ENCODE measurements around the gene PPP1R8. TPM values are rescaled to one million over a fixed set of nuclear protein-coding genes. Genes with fewer than 3 reads are reported as not detected.

Gene PPP1R8
- total RNA-seq, 1 experiment from 2014 or later: 57.4 TPM

DNA sequence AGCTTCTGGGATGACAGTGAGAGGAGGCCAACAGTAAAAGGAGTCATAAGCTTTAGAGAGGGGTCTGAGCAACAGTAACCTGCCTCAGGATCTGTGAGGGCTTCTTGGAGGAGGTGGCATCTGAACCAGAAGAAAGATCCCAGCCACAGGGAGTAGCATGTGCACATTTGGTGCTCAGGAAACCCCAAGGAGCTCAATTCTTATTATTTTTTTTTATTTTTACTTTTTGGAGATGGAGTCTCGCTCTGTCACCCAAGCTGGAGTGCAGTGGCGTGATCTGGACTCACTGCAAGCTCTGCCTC lies 46.5 kb downstream of the PPP1R8 start:
- no peak for ATAC-seq
- ChIA-PET POLR2A (no interaction called here), RAD21 (ENCODE audit: low non-redundant PET in 1 of 2, low total read pairs in 2 of 2, uncharacterized antibody in 2 of 2, unreplicated experiment in 2 of 2) (no interaction called here), CTCF (no interaction called here)
- Histone ChIP-seq H3K27me3 (ENCODE audit: insufficient read depth, low read length) (no peaks in the 10 kb centered on the region), H3K4me3 (replicated peaks in 1 of 2; ENCODE audit: low read depth in 1 of 2, low read length in 2 of 2) (no peak overlapping the region), H4K20me1 (ENCODE audit: insufficient read depth) (no peaks in the 10 kb centered on the region), H3K4me1 (ENCODE audit: control insufficient read depth in 1 of 2, insufficient read depth in 2 of 2, low read length in 2 of 2) (peaks cover 8 to 19% of the 10 kb centered on the region in 2 experiments; a peak in 3 of 4 replicates), H2AFZ (ENCODE audit: low read depth, low read length, poor library complexity, severe bottlenecking) (no peak overlapping the region), H3K79me2 (ENCODE audit: insufficient read depth, low read length) (no peaks in the 10 kb centered on the region), H3K9ac (ENCODE audit: low read length) (no peak overlapping the region), H3K9me2 (ENCODE audit: insufficient read depth) (no peaks in the 10 kb centered on the region), H3K27ac (ENCODE audit: low read depth, low read length) (no peak overlapping the region), H3K36me3 (ENCODE audit: control insufficient read depth in 1 of 2, insufficient read depth in 2 of 2, low read length in 2 of 2) (no peaks in the 10 kb centered on the region), H3K9me3 (ENCODE audit: control insufficient read depth in 1 of 2, insufficient read depth in 1 of 2, low read depth in 1 of 2, low read length in 2 of 2) (no peaks in the 10 kb centered on the region), H3K4me2 (ENCODE audit: low read length) (no peak overlapping the region)
- no TSS peak for BruUV-seq (replicated peaks)
- TF ChIP-seq ZFX (IDR thresholded peaks at IDR 0.05): no peak
- TF ChIP-seq, protein P1, sequence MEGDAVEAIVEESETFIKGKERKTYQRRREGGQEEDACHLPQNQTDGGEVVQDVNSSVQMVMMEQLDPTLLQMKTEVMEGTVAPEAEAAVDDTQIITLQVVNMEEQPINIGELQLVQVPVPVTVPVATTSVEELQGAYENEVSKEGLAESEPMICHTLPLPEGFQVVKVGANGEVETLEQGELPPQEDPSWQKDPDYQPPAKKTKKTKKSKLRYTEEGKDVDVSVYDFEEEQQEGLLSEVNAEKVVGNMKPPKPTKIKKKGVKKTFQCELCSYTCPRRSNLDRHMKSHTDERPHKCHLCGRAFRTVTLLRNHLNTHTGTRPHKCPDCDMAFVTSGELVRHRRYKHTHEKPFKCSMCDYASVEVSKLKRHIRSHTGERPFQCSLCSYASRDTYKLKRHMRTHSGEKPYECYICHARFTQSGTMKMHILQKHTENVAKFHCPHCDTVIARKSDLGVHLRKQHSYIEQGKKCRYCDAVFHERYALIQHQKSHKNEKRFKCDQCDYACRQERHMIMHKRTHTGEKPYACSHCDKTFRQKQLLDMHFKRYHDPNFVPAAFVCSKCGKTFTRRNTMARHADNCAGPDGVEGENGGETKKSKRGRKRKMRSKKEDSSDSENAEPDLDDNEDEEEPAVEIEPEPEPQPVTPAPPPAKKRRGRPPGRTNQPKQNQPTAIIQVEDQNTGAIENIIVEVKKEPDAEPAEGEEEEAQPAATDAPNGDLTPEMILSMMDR (IDR thresholded peaks at IDR 0.05 in 2 of 3, conservative IDR thresholded peaks at IDR 0.05 in 1 of 3; ENCODE audit: borderline replicate concordance in 1 of 3, insufficient read depth in 1 of 3, low read depth in 2 of 3, low read length in 2 of 3): no peak
- intact Hi-C loops (cut with micrococcal nuclease): no loop called here
- DNase-seq (ENCODE audit: low read depth, low spot score): no peak

DNA sequence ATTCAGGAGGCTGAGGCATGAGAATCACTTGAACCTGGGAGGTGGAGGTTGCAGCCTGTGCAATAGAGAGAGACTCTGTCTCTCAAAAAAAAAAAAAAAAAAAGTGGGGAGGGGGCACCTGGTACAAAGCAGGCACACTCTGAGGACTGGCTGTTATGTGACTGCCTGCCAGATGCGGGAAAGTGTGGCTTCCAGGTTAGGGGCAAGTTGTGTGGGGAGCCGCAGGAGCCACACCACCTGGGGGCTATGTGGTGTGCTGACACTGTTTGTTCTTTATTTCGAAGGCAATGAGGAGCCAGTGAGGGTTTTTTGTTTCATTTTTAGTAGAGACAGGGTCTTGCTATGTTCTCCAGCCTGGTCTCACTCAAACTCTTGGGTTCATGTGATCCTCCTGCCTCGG lies 47.5 kb downstream of the PPP1R8 start:
- BruUV-seq (replicated peaks): no TSS peak
- Histone ChIP-seq H3K9me3 (ENCODE audit: control insufficient read depth in 1 of 2, insufficient read depth in 1 of 2, low read depth in 1 of 2, low read length in 2 of 2) (no peaks in the 10 kb centered on the region), H3K79me2 (ENCODE audit: insufficient read depth, low read length) (no peaks in the 10 kb centered on the region), H2AFZ (ENCODE audit: low read depth, low read length, poor library complexity, severe bottlenecking) (no peak overlapping the region), H4K20me1 (ENCODE audit: insufficient read depth) (no peaks in the 10 kb centered on the region), H3K4me2 (ENCODE audit: low read length) (no peak overlapping the region), H3K27me3 (ENCODE audit: insufficient read depth, low read length) (no peaks in the 10 kb centered on the region), H3K4me1 (ENCODE audit: control insufficient read depth in 1 of 2, insufficient read depth in 2 of 2, low read length in 2 of 2) (peaks cover 8 to 16% of the 10 kb centered on the region in 2 experiments; a peak in 3 of 4 replicates), H3K9ac (ENCODE audit: low read length) (no peak overlapping the region), H3K36me3 (ENCODE audit: control insufficient read depth in 1 of 2, insufficient read depth in 2 of 2, low read length in 2 of 2) (peaks cover 0 to 2% of the 10 kb centered on the region in 2 experiments; a peak in 1 of 4 replicates), H3K4me3 (replicated peaks in 1 of 2; ENCODE audit: low read depth in 1 of 2, low read length in 2 of 2) (no peak overlapping the region), H3K9me2 (ENCODE audit: insufficient read depth) (no peaks in the 10 kb centered on the region), H3K27ac (ENCODE audit: low read depth, low read length) (no peak overlapping the region)
- ATAC-seq (no peak), DNase-seq (ENCODE audit: low read depth, low spot score) (no peak)
- intact Hi-C loops (cut with micrococcal nuclease): no loop called here
- POLR2A ChIA-PET: no interaction called here
- RAD21 ChIA-PET (ENCODE audit: low non-redundant PET in 1 of 2, low total read pairs in 2 of 2, uncharacterized antibody in 2 of 2, unreplicated experiment in 2 of 2): no interaction called here
- CTCF ChIA-PET: no interaction called here
- TF ChIP-seq ZFX (IDR thresholded peaks at IDR 0.05) (no peak), JUND (IDR thresholded peaks at IDR 0.05) (no peak), EZH2 (IDR thresholded peaks at IDR 0.05) (no peak), EGR1 (IDR thresholded peaks at IDR 0.05; ENCODE audit: low read depth) (no peak), SRF (IDR thresholded peaks at IDR 0.05; ENCODE audit: low read depth) (no peak), EZH2phosphoT487 (IDR thresholded peaks at IDR 0.05; ENCODE audit: borderline replicate concordance) (no peak), SIN3A (IDR thresholded peaks at IDR 0.05; ENCODE audit: low read depth) (no peak), CEBPB (IDR thresholded peaks at IDR 0.05; ENCODE audit: low read depth) (no peak), CBX3 (IDR thresholded peaks at IDR 0.05; ENCODE audit: low read depth) (no peak), POLR2AphosphoS5 (IDR thresholded peaks at IDR 0.05; ENCODE audit: low read depth, low read length) (no peak), RAD21 (IDR thresholded peaks at IDR 0.05; ENCODE audit: low read depth) (no peak), TCF7L2 (IDR thresholded peaks at IDR 0.05; ENCODE audit: borderline replicate concordance, extremely low read depth, insufficient read depth, insufficient read length) (no peak)
- TF ChIP-seq, protein P2, sequence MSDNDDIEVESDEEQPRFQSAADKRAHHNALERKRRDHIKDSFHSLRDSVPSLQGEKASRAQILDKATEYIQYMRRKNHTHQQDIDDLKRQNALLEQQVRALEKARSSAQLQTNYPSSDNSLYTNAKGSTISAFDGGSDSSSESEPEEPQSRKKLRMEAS (IDR thresholded peaks at IDR 0.05): no peak
- TF ChIP-seq, protein P3, sequence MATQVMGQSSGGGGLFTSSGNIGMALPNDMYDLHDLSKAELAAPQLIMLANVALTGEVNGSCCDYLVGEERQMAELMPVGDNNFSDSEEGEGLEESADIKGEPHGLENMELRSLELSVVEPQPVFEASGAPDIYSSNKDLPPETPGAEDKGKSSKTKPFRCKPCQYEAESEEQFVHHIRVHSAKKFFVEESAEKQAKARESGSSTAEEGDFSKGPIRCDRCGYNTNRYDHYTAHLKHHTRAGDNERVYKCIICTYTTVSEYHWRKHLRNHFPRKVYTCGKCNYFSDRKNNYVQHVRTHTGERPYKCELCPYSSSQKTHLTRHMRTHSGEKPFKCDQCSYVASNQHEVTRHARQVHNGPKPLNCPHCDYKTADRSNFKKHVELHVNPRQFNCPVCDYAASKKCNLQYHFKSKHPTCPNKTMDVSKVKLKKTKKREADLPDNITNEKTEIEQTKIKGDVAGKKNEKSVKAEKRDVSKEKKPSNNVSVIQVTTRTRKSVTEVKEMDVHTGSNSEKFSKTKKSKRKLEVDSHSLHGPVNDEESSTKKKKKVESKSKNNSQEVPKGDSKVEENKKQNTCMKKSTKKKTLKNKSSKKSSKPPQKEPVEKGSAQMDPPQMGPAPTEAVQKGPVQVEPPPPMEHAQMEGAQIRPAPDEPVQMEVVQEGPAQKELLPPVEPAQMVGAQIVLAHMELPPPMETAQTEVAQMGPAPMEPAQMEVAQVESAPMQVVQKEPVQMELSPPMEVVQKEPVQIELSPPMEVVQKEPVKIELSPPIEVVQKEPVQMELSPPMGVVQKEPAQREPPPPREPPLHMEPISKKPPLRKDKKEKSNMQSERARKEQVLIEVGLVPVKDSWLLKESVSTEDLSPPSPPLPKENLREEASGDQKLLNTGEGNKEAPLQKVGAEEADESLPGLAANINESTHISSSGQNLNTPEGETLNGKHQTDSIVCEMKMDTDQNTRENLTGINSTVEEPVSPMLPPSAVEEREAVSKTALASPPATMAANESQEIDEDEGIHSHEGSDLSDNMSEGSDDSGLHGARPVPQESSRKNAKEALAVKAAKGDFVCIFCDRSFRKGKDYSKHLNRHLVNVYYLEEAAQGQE (IDR thresholded peaks at IDR 0.05; ENCODE audit: low read depth): no peak
